Measurements from ENCODE around the gene NEURL1B.
"Not testable (repeated sequence)": the region's sequence is repeated elsewhere in the genome, so short reads cannot be mapped to it uniquely, and the experiment has no call there.

NEURL1B gene

GRCh38 chr5:172657524-172658233 lies 16.6 kb downstream of the NEURL1B start:
- DNase-seq (ENCODE audit: low read depth): not testable (repeated sequence)

- no peak for DNase-seq (ENCODE audit: low read depth)
These were observed 17.3 kb downstream of the NEURL1B start for GRCh38 chr5:172658391-172658790.

GRCh38 chr5:172658961-172659501 lies 18.0 kb downstream of the NEURL1B start:
- no peak for DNase-seq (ENCODE audit: low read depth)

- DNase-seq (ENCODE audit: low read depth): no peak
These were observed 18.5 kb downstream of the NEURL1B start for GRCh38 chr5:172659570-172659908.

GRCh38 chr5:172659909-172660628 lies 19.0 kb downstream of the NEURL1B start:
- no peak for DNase-seq (ENCODE audit: low read depth)

- DNase-seq (ENCODE audit: low read depth): no peak
These were observed 19.9 kb downstream of the NEURL1B start for GRCh38 chr5:172660974-172661373.

- DNase-seq (ENCODE audit: low read depth): no peak
These were observed 20.5 kb downstream of the NEURL1B start for GRCh38 chr5:172661526-172661925.

- DNase-seq (ENCODE audit: low read depth): no peak
These were observed 21.5 kb downstream of the NEURL1B start for GRCh38 chr5:172662596-172662995.

- no peak for DNase-seq (ENCODE audit: low read depth)
These were observed 23.0 kb downstream of the NEURL1B start for GRCh38 chr5:172664018-172664417.

- DNase-seq (ENCODE audit: low read depth): no peak
These were observed 23.8 kb downstream of the NEURL1B start for GRCh38 chr5:172664681-172665541.

GRCh38 chr5:172666251-172666650 lies 25.2 kb downstream of the NEURL1B start:
- no peak for DNase-seq (ENCODE audit: low read depth)

GRCh38 chr5:172667786-172668593 lies 26.9 kb downstream of the NEURL1B start:
- no peak for DNase-seq (ENCODE audit: low read depth)

- DNase-seq (ENCODE audit: low read depth): no peak
These were observed 27.6 kb downstream of the NEURL1B start for GRCh38 chr5:172668594-172669071.

- DNase-seq (ENCODE audit: low read depth): no peak
These were observed 28.4 kb downstream of the NEURL1B start for GRCh38 chr5:172669386-172670004.

- no peak for DNase-seq (ENCODE audit: low read depth)
These were observed 28.9 kb downstream of the NEURL1B start for GRCh38 chr5:172670005-172670402.

- DNase-seq (ENCODE audit: low read depth): no peak
These were observed 29.4 kb downstream of the NEURL1B start for GRCh38 chr5:172670444-172670843.

- DNase-seq (ENCODE audit: low read depth): no peak
These were observed 30.0 kb downstream of the NEURL1B start for GRCh38 chr5:172671091-172671490.

- DNase-seq (ENCODE audit: low read depth): no peak
These were observed 31.6 kb downstream of the NEURL1B start for GRCh38 chr5:172672681-172673080.

GRCh38 chr5:172674155-172674554 lies 33.1 kb downstream of the NEURL1B start:
- DNase-seq (ENCODE audit: low read depth): no peak

GRCh38 chr5:172676914-172677475 lies 35.9 kb downstream of the NEURL1B start:
- no peak for DNase-seq (ENCODE audit: low read depth)

Data from stimulated activated CD4-positive, alpha-beta T cell treated with anti-CD3 and anti-CD28 coated beads, Interleukin-2, amount 100 ng/mL, for 4 hours (primary cell).